ENCODE results near the gene GAPDH.
"Not testable (repeated sequence)": the region's sequence is repeated elsewhere in the genome, so short reads cannot be mapped to it uniquely, and the experiment has no call there.

GRCh38 chr12:6586569-6586968 lies 52.3 kb downstream of the GAPDH start:
- TF ChIP-seq POLR2A (IDR thresholded peaks at IDR 0.05); CTCF (IDR thresholded peaks at IDR 0.05 in 8 of 11, conservative IDR thresholded peaks at IDR 0.05 in 3 of 11): not testable (repeated sequence)
